Measurements from ENCODE around the gene SLC22A23. TPM values are rescaled to one million over a fixed set of nuclear protein-coding genes. Genes with fewer than 3 reads are reported as not detected.
A peak's percentile ranks its signal among the peaks of the same experiment; 100 is the strongest.

SLC22A23 gene
- total and polyA plus RNA-seq, 2 experiments from 2014 or later: 6.1 to 38.3 TPM

GRCh38 chr6:3457710-3458602 is 1.1 kb upstream of the SLC22A23 start:
- no peaks in the 10 kb centered on the region for H3F3A ChIP-seq (replicated peaks; ENCODE audit: low read depth)
- peaks cover 26% of the 10 kb centered on the region for H3K4me1 Mint-ChIP-seq
- TF ChIP-seq EZH2 (IDR thresholded peaks at IDR 0.05; ENCODE audit: low read depth, unreplicated experiment) (no peak), POLR2AphosphoS5 (IDR thresholded peaks at IDR 0.05; ENCODE audit: low read depth) (no peak), ZNF114 (CRISPR knock-in tag; IDR thresholded peaks at IDR 0.05) (no peak), CREB1 (CRISPR knock-in tag; IDR thresholded peaks at IDR 0.05; ENCODE audit: low read depth) (no peak), REST (IDR thresholded peaks at IDR 0.05; ENCODE audit: unreplicated experiment) (no peak)
- TF ChIP-seq, protein P1, sequence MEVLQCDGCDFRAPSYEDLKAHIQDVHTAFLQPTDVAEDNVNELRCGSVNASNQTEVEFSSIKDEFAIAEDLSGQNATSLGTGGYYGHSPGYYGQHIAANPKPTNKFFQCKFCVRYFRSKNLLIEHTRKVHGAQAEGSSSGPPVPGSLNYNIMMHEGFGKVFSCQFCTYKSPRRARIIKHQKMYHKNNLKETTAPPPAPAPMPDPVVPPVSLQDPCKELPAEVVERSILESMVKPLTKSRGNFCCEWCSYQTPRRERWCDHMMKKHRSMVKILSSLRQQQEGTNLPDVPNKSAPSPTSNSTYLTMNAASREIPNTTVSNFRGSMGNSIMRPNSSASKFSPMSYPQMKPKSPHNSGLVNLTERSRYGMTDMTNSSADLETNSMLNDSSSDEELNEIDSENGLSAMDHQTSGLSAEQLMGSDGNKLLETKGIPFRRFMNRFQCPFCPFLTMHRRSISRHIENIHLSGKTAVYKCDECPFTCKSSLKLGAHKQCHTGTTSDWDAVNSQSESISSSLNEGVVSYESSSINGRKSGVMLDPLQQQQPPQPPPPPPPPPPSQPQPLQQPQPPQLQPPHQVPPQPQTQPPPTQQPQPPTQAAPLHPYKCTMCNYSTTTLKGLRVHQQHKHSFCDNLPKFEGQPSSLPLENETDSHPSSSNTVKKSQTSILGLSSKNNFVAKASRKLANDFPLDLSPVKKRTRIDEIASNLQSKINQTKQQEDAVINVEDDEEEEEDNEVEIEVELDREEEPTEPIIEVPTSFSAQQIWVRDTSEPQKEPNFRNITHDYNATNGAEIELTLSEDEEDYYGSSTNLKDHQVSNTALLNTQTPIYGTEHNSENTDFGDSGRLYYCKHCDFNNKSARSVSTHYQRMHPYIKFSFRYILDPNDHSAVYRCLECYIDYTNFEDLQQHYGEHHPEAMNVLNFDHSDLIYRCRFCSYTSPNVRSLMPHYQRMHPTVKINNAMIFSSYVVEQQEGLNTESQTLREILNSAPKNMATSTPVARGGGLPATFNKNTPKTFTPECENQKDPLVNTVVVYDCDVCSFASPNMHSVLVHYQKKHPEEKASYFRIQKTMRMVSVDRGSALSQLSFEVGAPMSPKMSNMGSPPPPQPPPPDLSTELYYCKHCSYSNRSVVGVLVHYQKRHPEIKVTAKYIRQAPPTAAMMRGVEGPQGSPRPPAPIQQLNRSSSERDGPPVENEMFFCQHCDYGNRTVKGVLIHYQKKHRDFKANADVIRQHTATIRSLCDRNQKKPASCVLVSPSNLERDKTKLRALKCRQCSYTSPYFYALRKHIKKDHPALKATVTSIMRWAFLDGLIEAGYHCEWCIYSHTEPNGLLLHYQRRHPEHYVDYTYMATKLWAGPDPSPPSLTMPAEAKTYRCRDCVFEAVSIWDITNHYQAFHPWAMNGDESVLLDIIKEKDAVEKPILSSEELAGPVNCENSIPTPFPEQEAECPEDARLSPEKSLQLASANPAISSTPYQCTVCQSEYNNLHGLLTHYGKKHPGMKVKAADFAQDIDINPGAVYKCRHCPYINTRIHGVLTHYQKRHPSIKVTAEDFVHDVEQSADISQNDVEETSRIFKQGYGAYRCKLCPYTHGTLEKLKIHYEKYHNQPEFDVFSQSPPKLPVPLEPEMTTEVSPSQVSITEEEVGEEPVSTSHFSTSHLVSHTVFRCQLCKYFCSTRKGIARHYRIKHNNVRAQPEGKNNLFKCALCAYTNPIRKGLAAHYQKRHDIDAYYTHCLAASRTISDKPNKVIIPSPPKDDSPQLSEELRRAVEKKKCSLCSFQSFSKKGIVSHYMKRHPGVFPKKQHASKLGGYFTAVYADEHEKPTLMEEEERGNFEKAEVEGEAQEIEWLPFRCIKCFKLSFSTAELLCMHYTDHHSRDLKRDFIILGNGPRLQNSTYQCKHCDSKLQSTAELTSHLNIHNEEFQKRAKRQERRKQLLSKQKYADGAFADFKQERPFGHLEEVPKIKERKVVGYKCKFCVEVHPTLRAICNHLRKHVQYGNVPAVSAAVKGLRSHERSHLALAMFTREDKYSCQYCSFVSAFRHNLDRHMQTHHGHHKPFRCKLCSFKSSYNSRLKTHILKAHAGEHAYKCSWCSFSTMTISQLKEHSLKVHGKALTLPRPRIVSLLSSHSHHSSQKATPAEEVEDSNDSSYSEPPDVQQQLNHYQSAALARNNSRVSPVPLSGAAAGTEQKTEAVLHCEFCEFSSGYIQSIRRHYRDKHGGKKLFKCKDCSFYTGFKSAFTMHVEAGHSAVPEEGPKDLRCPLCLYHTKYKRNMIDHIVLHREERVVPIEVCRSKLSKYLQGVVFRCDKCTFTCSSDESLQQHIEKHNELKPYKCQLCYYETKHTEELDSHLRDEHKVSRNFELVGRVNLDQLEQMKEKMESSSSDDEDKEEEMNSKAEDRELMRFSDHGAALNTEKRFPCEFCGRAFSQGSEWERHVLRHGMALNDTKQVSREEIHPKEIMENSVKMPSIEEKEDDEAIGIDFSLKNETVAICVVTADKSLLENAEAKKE (CRISPR knock-in tag; IDR thresholded peaks at IDR 0.05): no peak
- H3K27me3 Mint-ChIP-seq (ENCODE audit: insufficient read depth, low read depth, poor library complexity): peaks cover 5% of the 10 kb centered on the region
- ATAC-seq (peak; percentile 45), DNase-seq (ENCODE audit: low spot score) (peak; percentile 68)
- no peaks in the 10 kb centered on the region for H3K36me3 ChIP-seq (ENCODE audit: insufficient read depth)
- H4K20me1 ChIP-seq (replicated peaks; ENCODE audit: insufficient read depth): peaks cover 16% of the 10 kb centered on the region
- H3K4me1 ChIP-seq (ENCODE audit: insufficient read depth): peaks cover 44% of the 10 kb centered on the region
- H2AFZ ChIP-seq: peak overlapping the region; percentile 91
- no peak overlapping the region for H3K27ac Mint-ChIP-seq
- peaks cover 25% of the 10 kb centered on the region for H3K27me3 ChIP-seq (ENCODE audit: insufficient read depth)
- peaks cover 31% of the 10 kb centered on the region for H3K79me2 ChIP-seq (replicated peaks; ENCODE audit: insufficient read depth)
- H3K9me3 Mint-ChIP-seq: no peaks in the 10 kb centered on the region
- H3K4me3 ChIP-seq: peak overlapping the region; percentile 76
- no peaks in the 10 kb centered on the region; the same call in 1 of the 3 replicates for H3K36me3 Mint-ChIP-seq (ENCODE audit: low read depth)
- H3K4me3 Mint-ChIP-seq: peak overlapping the region; percentile 74
- no peaks in the 10 kb centered on the region for H3K9me2 ChIP-seq (ENCODE audit: insufficient read depth)
- H3K27ac ChIP-seq (ENCODE audit: low read depth): no peak overlapping the region
- peak overlapping the region; percentile 73 for H3K4me2 ChIP-seq
